ENCODE results near the gene SETX.
A peak's percentile ranks its signal among the peaks of the same experiment; 100 is the strongest.

Gene SETX

GRCh38 chr9:132328580-132328979, 26.2 kb downstream of the SETX start:
- H3K4me3 Mint-ChIP-seq = no peak overlapping the region
- H3K27ac Mint-ChIP-seq = no peak overlapping the region

DNA sequence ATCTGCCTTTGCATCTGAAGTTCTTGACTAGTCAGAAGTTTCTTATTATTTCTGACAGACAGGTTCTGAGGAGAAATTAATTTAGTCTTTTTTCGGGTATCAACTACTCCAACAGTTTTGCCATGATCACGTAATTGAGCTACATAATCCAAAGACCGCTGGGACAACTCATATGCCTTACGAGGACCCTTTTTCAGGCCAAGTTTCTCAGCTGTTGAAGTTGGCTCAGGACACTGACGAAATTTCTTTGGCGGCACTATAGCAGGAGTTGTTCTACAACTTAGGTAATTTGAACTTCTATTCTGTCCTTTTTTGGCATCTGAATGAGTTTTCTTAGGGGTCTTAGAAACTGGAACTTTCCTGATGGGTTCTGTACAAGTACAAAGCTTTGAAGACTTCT, 27.2 kb downstream of the SETX start:
- Mint-ChIP-seq H3K9me3 (peaks cover 9% of the 10 kb centered on the region), H3K27ac (no peak overlapping the region), H3K4me1 (ENCODE audit: low read depth) (peaks cover 31% of the 10 kb centered on the region), H3K36me3 (ENCODE audit: low read depth) (peaks cover 90% of the 10 kb centered on the region), H3K27me3 (no peaks in the 10 kb centered on the region), H3K4me3 (no peak overlapping the region)

More at GRCh38 chr9:132328580-132328979, 26.2 kb downstream of the SETX start:
- H3K9me3 Mint-ChIP-seq = peaks cover 9% of the 10 kb centered on the region
- peaks cover 25% of the 10 kb centered on the region for H3K4me1 Mint-ChIP-seq (ENCODE audit: low read depth)
- H3K36me3 Mint-ChIP-seq (ENCODE audit: low read depth) = peaks cover 88% of the 10 kb centered on the region
- no peaks in the 10 kb centered on the region for H3K27me3 Mint-ChIP-seq

DNA sequence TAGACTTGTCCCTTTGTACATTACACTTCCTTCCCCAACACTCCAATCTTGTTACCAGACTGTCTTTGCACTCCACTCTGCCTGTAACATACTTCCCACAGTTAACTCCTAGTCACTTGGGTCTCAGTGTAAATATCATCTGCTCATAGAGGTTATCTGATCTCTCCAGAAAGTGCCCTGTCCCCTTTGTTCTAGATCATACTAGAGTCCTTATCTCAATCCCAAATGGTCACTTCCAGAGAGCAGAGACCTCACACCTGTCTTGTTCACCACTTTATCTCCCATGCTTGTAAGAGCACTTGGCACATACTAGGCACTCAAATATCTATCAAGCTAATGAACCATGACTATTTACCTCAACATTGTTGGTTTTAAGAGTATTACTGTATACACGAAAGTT, 30.4 kb downstream of the SETX start:
- H3K36me3 Mint-ChIP-seq (ENCODE audit: low read depth) = peaks cover 75% of the 10 kb centered on the region
- H3K27ac Mint-ChIP-seq = peak overlapping the region; percentile 7
- H3K27me3 Mint-ChIP-seq = no peaks in the 10 kb centered on the region
- peaks cover 9% of the 10 kb centered on the region for H3K9me3 Mint-ChIP-seq
- H3K4me3 Mint-ChIP-seq = no peak overlapping the region
- H3K4me1 Mint-ChIP-seq (ENCODE audit: low read depth) = peaks cover 39% of the 10 kb centered on the region

DNA sequence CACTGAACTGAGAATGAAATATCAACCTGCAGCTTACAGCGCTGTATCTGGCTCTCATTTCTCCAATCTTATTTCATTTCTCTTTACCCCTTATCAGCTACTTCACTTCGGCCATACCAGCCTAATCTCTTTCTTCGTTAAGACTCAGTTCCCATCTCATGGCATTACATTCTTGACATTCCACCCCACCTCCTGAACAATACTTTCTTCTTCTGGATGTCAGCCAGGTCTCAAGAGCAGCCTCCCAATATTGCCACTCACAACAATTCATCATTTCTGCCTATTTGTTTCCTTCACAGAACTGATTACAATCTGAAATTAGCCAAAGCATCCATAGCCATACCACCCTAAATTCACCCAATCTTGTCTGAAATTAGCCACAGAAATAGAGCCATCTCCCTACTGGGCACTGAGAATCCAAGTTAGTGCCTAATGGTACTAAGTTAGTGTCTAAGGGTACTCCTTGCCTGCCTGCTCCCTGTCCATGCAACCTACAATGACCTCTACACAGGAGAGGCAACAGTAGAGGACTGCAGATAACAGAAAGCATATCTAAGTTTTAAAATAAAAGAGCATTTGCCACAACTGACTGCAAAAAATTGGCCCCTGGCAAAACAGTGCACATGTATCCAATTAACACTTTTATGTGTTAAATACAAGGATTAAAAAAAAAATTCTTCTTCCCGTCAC, 35.2 kb downstream of the SETX start:
- H3K9me3 Mint-ChIP-seq = no peaks in the 10 kb centered on the region
- H3K4me1 Mint-ChIP-seq (ENCODE audit: low read depth) = peaks cover 24% of the 10 kb centered on the region
- peaks cover 45% of the 10 kb centered on the region for H3K36me3 Mint-ChIP-seq (ENCODE audit: low read depth)
- no peaks in the 10 kb centered on the region for H3K27me3 Mint-ChIP-seq
- no peak overlapping the region for H3K27ac Mint-ChIP-seq
- H3K4me3 Mint-ChIP-seq = no peak overlapping the region

DNA sequence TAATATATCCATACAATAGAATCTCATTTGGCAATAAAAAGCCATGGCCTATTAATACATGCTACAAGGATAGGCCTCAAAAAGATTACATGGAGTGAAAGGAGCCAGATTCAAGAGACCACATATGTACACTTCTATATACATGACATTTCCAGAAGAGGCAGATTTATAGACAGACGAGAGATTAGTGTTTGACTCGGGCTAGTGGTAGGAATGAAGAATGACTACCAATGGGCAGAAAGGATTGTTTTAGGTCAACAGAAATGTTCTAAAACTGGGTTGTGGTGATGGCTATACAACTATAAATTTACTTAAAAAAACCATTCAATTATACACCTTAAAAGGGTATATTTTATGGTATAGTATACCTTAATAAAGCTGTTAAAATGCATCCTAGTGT, 41.9 kb downstream of the SETX start:
- Mint-ChIP-seq H3K9me3 (no peaks in the 10 kb centered on the region), H3K27ac (no peak overlapping the region), H3K4me3 (no peak overlapping the region), H3K36me3 (ENCODE audit: low read depth) (peaks cover 56% of the 10 kb centered on the region), H3K4me1 (ENCODE audit: low read depth) (no peaks in the 10 kb centered on the region), H3K27me3 (no peaks in the 10 kb centered on the region)

DNA sequence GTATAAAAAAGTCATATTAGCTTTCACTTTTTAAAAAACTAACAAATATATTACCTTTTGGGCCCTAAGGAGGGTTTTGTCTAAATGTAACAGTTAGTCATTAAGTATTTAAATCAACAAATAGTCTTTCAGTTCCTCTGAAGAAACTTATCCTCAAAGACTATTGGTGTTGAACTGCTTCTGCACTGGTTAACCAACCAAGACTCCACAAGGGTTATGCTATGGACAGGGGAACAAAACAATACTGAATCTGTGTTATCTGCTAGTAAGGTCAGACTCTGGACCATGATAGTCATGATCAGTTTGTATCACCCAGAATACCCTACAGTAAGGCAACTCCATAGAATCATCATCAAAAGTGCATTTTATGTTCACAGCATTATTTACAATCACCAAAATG, 42.4 kb downstream of the SETX start:
- no peaks in the 10 kb centered on the region for H3K9me3 Mint-ChIP-seq
- no peaks in the 10 kb centered on the region for H3K27me3 Mint-ChIP-seq
- H3K4me1 Mint-ChIP-seq (ENCODE audit: low read depth) = no peaks in the 10 kb centered on the region
- H3K27ac Mint-ChIP-seq = no peak overlapping the region
- H3K36me3 Mint-ChIP-seq (ENCODE audit: low read depth) = peaks cover 56% of the 10 kb centered on the region
- H3K4me3 Mint-ChIP-seq = no peak overlapping the region

DNA sequence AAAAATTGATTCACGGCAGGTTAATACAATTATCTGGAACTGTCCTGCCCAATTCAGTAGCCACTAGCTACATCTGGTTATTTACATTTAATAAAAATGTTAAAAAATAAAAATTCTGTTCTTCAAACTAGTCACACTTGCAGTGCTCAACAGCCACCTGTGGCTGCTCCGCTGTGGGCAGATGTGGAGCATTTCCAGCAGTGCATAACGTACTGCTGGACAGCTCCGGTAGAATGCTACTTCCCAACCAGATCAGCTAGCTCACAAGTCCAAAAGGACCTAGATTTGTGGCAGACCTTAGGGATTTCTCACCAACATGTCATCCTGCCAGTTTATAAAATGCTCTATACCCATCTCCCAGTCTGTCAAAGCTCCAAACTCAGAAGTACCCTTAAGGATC, 42.8 kb downstream of the SETX start:
- Mint-ChIP-seq H3K4me3 (no peak overlapping the region), H3K9me3 (no peaks in the 10 kb centered on the region), H3K36me3 (ENCODE audit: low read depth) (peaks cover 56% of the 10 kb centered on the region), H3K27ac (no peak overlapping the region), H3K27me3 (no peaks in the 10 kb centered on the region), H3K4me1 (ENCODE audit: low read depth) (no peaks in the 10 kb centered on the region)

DNA sequence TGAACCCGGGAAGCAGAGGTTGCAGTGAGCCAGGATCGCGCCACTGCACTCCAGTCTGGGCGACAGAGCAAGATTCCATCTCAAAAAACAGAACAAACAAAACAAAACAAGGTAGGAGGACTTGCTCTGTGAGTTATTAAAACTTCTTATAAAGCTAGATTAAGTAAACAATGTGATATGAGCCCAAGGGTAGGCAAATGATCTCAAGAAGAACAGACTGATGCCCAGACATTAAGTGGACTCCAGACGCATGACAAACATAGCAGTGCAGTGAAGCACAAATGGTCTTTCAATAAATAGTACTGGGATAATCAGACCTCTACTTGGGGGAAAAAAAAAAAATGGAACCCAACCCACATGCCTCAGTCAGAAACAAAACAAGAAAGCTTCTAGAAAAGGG, 45.7 kb downstream of the SETX start:
- Mint-ChIP-seq H3K4me1 (ENCODE audit: low read depth) (no peaks in the 10 kb centered on the region), H3K27me3 (no peaks in the 10 kb centered on the region), H3K36me3 (ENCODE audit: low read depth) (peaks cover 70% of the 10 kb centered on the region), H3K9me3 (no peaks in the 10 kb centered on the region), H3K27ac (no peak overlapping the region), H3K4me3 (no peak overlapping the region)

GRCh38 chr9:132301521-132301920, 53.3 kb downstream of the SETX start:
- Mint-ChIP-seq H3K27ac (no peak overlapping the region), H3K9me3 (no peaks in the 10 kb centered on the region), H3K4me3 (no peak overlapping the region), H3K36me3 (ENCODE audit: low read depth) (peaks cover 70% of the 10 kb centered on the region), H3K4me1 (ENCODE audit: low read depth) (peaks cover 15% of the 10 kb centered on the region), H3K27me3 (no peaks in the 10 kb centered on the region)

GRCh38 chr9:132299221-132299620, 55.6 kb downstream of the SETX start:
- peaks cover 78% of the 10 kb centered on the region for H3K36me3 Mint-ChIP-seq (ENCODE audit: low read depth)
- H3K27me3 Mint-ChIP-seq = no peaks in the 10 kb centered on the region
- H3K4me1 Mint-ChIP-seq (ENCODE audit: low read depth) = peaks cover 15% of the 10 kb centered on the region
- H3K9me3 Mint-ChIP-seq = no peaks in the 10 kb centered on the region
- H3K27ac Mint-ChIP-seq = no peak overlapping the region
- no peak overlapping the region for H3K4me3 Mint-ChIP-seq

- Mint-ChIP-seq H3K9me3 (no peaks in the 10 kb centered on the region), H3K36me3 (ENCODE audit: low read depth) (peaks cover 72% of the 10 kb centered on the region), H3K27me3 (no peaks in the 10 kb centered on the region), H3K4me1 (ENCODE audit: low read depth) (peaks cover 22% of the 10 kb centered on the region), H3K27ac (peak overlapping the region; percentile 18), H3K4me3 (no peak overlapping the region)
Observed at GRCh38 chr9:132295181-132295580, 59.6 kb downstream of the SETX start.

DNA sequence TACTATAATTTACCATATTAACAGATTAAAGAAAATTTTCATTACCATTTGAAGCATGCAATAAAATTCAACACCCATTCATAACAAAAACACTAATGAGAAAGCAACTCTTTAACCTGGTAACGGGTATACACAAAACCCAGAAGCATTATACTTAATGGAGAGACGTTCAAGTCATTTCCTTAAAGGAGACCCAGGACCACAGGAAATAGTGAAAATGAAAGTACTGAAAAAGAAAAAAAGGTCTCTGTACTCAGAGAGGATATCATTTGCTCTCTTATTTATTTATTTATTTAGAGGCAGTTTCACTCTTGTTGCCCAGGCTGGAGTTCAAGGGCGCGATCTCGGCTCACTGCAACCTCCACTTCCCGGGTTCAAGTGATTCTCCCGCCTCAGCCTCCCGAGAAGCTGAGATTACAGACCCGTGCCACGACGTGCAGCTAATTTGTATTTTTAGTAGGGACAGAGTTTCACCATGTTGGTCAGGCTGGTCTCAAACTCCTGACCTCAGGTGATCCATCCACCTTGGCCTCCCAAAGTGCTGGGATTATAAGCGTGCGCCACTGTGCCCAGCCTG, 61.6 kb downstream of the SETX start:
- no peaks in the 10 kb centered on the region for H3K27me3 Mint-ChIP-seq
- H3K9me3 Mint-ChIP-seq = no peaks in the 10 kb centered on the region
- H3K4me1 Mint-ChIP-seq (ENCODE audit: low read depth) = peaks cover 26% of the 10 kb centered on the region
- H3K36me3 Mint-ChIP-seq (ENCODE audit: low read depth) = peaks cover 66% of the 10 kb centered on the region
- no peak overlapping the region for H3K4me3 Mint-ChIP-seq
- H3K27ac Mint-ChIP-seq = peak overlapping the region; percentile 1

- H3K27me3 Mint-ChIP-seq = no peaks in the 10 kb centered on the region
Observed at GRCh38 chr9:132288966-132289365, 65.8 kb downstream of the SETX start.

DNA sequence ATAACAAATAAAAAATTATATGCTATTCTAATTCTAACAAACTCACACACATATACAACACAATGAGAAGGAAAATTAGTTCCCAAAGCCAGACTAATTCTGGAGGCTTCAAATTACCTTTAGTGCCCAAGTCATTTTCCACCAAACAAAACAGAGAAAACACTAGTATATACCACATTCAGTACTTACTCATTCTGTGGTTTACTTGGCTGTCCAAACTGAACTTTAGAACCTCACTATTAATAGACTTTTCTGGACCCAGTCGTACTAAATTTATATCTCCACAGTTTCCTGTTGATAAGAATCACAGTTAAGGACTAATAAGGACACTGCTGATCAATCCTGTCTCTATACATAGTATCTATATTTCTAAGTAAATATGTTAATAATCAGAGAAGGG, 66.4 kb downstream of the SETX start:
- Mint-ChIP-seq H3K4me3 (no peak overlapping the region), H3K36me3 (ENCODE audit: low read depth) (peaks cover 55% of the 10 kb centered on the region), H3K9me3 (no peaks in the 10 kb centered on the region), H3K27me3 (no peaks in the 10 kb centered on the region), H3K27ac (peak overlapping the region; percentile 70), H3K4me1 (ENCODE audit: low read depth) (peaks cover 28% of the 10 kb centered on the region)

More at GRCh38 chr9:132288966-132289365, 65.8 kb downstream of the SETX start:
- Mint-ChIP-seq H3K36me3 (ENCODE audit: low read depth) (peaks cover 50% of the 10 kb centered on the region), H3K4me3 (no peak overlapping the region), H3K27ac (peak overlapping the region; percentile 12), H3K4me1 (ENCODE audit: low read depth) (peaks cover 23% of the 10 kb centered on the region), H3K9me3 (no peaks in the 10 kb centered on the region)

DNA sequence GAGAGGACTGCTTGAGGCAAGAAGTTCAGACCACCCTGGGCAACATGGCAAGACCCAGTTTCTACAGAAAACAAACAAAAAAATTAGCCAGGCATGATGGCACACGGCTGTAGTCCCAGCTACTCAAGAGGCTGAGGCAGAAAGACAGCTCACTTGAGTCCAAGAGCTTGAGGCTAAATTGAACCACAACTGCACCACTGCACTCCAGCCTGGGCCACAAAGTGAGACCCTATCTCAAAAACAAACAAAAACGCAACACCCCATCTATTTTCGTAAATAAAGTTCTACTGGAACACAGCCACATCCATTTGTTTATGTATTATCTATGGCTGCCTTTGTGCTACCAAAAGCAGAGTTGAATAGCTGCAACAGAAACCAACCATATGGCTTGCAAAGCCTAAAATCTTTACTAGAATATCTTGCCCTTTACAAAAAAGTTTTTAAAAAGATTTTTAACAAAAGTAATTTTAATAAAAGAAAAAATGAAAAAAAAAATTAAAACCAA, 67.5 kb downstream of the SETX start:
- Mint-ChIP-seq H3K36me3 (ENCODE audit: low read depth) (peaks cover 59% of the 10 kb centered on the region), H3K4me3 (no peak overlapping the region), H3K27ac (peak overlapping the region; percentile 52), H3K27me3 (no peaks in the 10 kb centered on the region), H3K9me3 (no peaks in the 10 kb centered on the region), H3K4me1 (ENCODE audit: low read depth) (peaks cover 33% of the 10 kb centered on the region)

DNA sequence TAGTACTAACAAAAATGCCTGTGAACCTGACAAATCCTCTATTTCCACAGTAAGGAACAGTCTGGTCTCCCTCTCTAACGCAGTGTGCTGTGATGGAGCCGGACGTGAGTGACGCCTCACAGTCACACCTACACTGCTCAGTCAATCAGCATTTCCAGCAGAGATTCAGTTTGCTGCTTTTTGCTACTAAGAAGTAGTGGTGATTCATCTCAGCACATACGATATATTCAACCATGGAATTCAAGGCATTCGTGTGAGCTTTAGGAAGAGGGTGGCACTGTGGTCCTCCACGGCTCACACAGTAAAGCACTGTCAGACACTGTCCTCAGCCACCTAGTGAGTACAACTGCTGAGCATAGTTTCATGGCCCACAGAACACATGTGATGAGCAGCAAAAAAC, 70.9 kb downstream of the SETX start:
- Mint-ChIP-seq H3K36me3 (ENCODE audit: low read depth) (peaks cover 73% of the 10 kb centered on the region), H3K4me1 (ENCODE audit: low read depth) (peaks cover 27% of the 10 kb centered on the region), H3K27ac (no peak overlapping the region), H3K27me3 (no peaks in the 10 kb centered on the region), H3K9me3 (no peaks in the 10 kb centered on the region), H3K4me3 (no peak overlapping the region)
